Activated CD4-positive, alpha-beta T cell treated with anti-CD3 and anti-CD28 coated beads, Interleukin-2, amount 10 ng/mL, durations not matched to agents 7 days and 5 days (primary cell): ENCODE measurements around the gene CSNK2A2. TPM values are rescaled to one million over a fixed set of nuclear protein-coding genes. Genes with fewer than 3 reads are reported as not detected.

Experiments
- CTCF ChIA-PET: fragments of 350-600 bp; sonication (Branson Sonifier 250); formaldehyde crosslinking; loops from one replicate; lab custom pipeline; 2021; ENCODE audit warnings: antibody characterized with exemption; lab: Charles Lee
- POLR2A ChIA-PET: fragments of 350-600 bp; sonication (Branson Sonifier 250); formaldehyde crosslinking; loops from one replicate; lab custom pipeline; 2021; ENCODE audit warnings: antibody characterized with exemption; lab: Charles Lee
- DNase-seq: peaks from one replicate; pipeline ENCODE4 v3.0.0-alpha.2; 2020
- H3K27ac Mint-ChIP-seq: one replicate; pipeline ENCODE4 v1.8.0; 2021; ENCODE audit warnings: mild to moderate bottlenecking, moderate library complexity, mixed read lengths
- H3K27me3 Mint-ChIP-seq: one replicate; pipeline ENCODE4 v1.8.0; 2021; ENCODE audit warnings: mixed read lengths
- H3K36me3 Mint-ChIP-seq: one replicate; pipeline ENCODE4 v1.8.0; 2021; ENCODE audit warnings: low read depth, mixed read lengths
- H3K4me1 Mint-ChIP-seq: one replicate; pipeline ENCODE4 v1.8.0; 2021; ENCODE audit warnings: mixed read lengths
- H3K4me3 Mint-ChIP-seq: one replicate; pipeline ENCODE4 v1.8.0; 2021; ENCODE audit warnings: mild to moderate bottlenecking, moderate library complexity, mixed read lengths
- H3K9me3 Mint-ChIP-seq: one replicate; pipeline ENCODE4 v1.8.0; 2021; ENCODE audit warnings: mixed read lengths
- total RNA-seq, 2 experiments: library from RNA; stranded (reverse); gene quantifications; one replicate each; pipeline ENCODE4 v1.2.3, GENCODE V29; 2021

The CSNK2A2 gene
- total RNA-seq, 2 experiments from 2014 or later = 64.8 to 70.4 TPM

GRCh38 chr16:58111302-58111627, 86.6 kb downstream of the CSNK2A2 start:
- H3K4me1 Mint-ChIP-seq = no peaks in the 10 kb centered on the region
- POLR2A ChIA-PET = no interaction called here
- H3K9me3 Mint-ChIP-seq = no peaks in the 10 kb centered on the region
- peaks cover 31% of the 10 kb centered on the region for H3K36me3 Mint-ChIP-seq
- peaks cover 2% of the 10 kb centered on the region for H3K27me3 Mint-ChIP-seq
- no peak overlapping the region for H3K27ac Mint-ChIP-seq
- no peak for DNase-seq
- H3K4me3 Mint-ChIP-seq = no peak overlapping the region
- CTCF ChIA-PET = no interaction called here

- DNase-seq = no peak
- CTCF ChIA-PET = interaction anchor here (1.5 kb wide), 1 partner anchor 10 kb away, joined by 5 read pairs; no protein-coding TSS in a partner anchor
- peaks cover 1% of the 10 kb centered on the region for H3K4me1 Mint-ChIP-seq
- H3K27me3 Mint-ChIP-seq = peaks cover 2% of the 10 kb centered on the region
- no peak overlapping the region for H3K4me3 Mint-ChIP-seq
- H3K36me3 Mint-ChIP-seq = peaks cover 30% of the 10 kb centered on the region
- no peaks in the 10 kb centered on the region for H3K9me3 Mint-ChIP-seq
- no peak overlapping the region for H3K27ac Mint-ChIP-seq
- POLR2A ChIA-PET = no interaction called here
Measured at GRCh38 chr16:58110571-58111301, 87.2 kb downstream of the CSNK2A2 start.

GRCh38 chr16:58109881-58110280, 88.0 kb downstream of the CSNK2A2 start:
- no peak for DNase-seq
- Mint-ChIP-seq H3K4me1 (peaks cover 7% of the 10 kb centered on the region), H3K27me3 (peaks cover 2% of the 10 kb centered on the region), H3K27ac (peak overlapping the region; percentile 7), H3K36me3 (peaks cover 21% of the 10 kb centered on the region), H3K9me3 (no peaks in the 10 kb centered on the region), H3K4me3 (no peak overlapping the region)
- ChIA-PET CTCF (interaction anchor here (1.2 to 1.9 kb wide), 5 partner anchors 9 to 16 kb away, joined by 3 to 8 read pairs (median 5); no protein-coding TSS in a partner anchor), POLR2A (no interaction called here)

GRCh38 chr16:58109330-58109729, 88.6 kb downstream of the CSNK2A2 start:
- Mint-ChIP-seq H3K4me1 (peaks cover 7% of the 10 kb centered on the region), H3K4me3 (no peak overlapping the region), H3K27ac (no peak overlapping the region), H3K36me3 (peaks cover 18% of the 10 kb centered on the region), H3K9me3 (no peaks in the 10 kb centered on the region), H3K27me3 (peaks cover 2% of the 10 kb centered on the region)
- ChIA-PET POLR2A (no interaction called here), CTCF (interaction anchor here (1.2 to 1.9 kb wide), 5 partner anchors 9 to 17 kb away, joined by 3 to 8 read pairs (median 5); no protein-coding TSS in a partner anchor)
- no peak for DNase-seq

Other genes with a start within 250 kb of the CSNK2A2 start
- gene CNGB1, start 227.0 kb downstream of the CSNK2A2 start, total RNA-seq = not detected
- 10 to 100 TPM; 19.8 to 20.8 TPM for gene ZNF319, start 197.4 kb downstream of the CSNK2A2 start, total RNA-seq
- gene USB1, start 196.7 kb downstream of the CSNK2A2 start, total RNA-seq = 10 to 100 TPM; 52.0 to 58.0 TPM
- under 1 TPM; 0.20 to 0.27 TPM for gene MMP15, start 172.4 kb downstream of the CSNK2A2 start, total RNA-seq
- 10 to 100 TPM; 40.7 to 46.7 TPM for gene CFAP20, start 68.7 kb downstream of the CSNK2A2 start, total RNA-seq
- not detected for gene PRSS54, start 96.9 kb upstream of the CSNK2A2 start, total RNA-seq
- gene GINS3, start 194.4 kb upstream of the CSNK2A2 start, total RNA-seq = 10 to 100 TPM; 16.9 to 20.3 TPM